GM10248 (cell line): ENCODE measurements around the gene FASN.

Experiments
- CTCF ChIA-PET: fragments of 300-600 bp; sonication (Branson Sonifier 250); formaldehyde crosslinking; extraction: SDS; loops from one replicate; lab custom pipeline; 2021; ENCODE audit warnings: antibody characterized with exemption; lab: Yijun Ruan, JAX
- POLR2A ChIA-PET: fragments of 350-650 bp; sonication (Branson Sonifier 250); formaldehyde crosslinking; extraction: SDS; loops from one replicate; lab custom pipeline; 2020; ENCODE audit warnings: antibody characterized with exemption; lab: Yijun Ruan, JAX
- DNase-seq: peaks from one replicate; pipeline ENCODE4 v3.0.0; 2012; ENCODE audit errors: extremely low spot score
- TF ChIP-seq, protein P1 (sequence below): IDR thresholded peaks from 2 replicates; pipeline ENCODE4 v1.5.1; 2012; ENCODE audit warnings: mild to moderate bottlenecking, low read depth; ENCODE audit errors: extremely low read depth, missing control alignments, control extremely low read depth

Gene FASN

DNA sequence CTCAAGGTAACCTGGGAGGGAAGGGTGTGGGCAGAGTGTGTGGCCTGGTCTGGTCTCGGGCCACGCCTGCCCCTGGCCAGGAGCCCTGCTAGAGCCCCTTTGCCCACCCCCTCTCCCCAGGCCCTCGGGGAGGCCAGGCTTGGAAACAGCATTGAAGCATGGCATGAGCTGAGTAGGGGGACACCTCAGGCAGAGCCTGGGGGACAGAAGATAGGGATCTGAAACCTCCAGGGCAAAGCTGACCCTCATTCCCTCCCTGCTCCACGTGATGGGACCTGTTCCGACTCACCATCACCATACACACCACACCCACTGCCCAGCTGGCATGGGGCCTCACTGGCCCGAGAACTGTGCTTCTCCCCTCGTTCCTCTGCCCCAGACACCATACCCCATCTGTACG, 48.9 kb downstream of the FASN start:
- TF ChIP-seq, protein P1, sequence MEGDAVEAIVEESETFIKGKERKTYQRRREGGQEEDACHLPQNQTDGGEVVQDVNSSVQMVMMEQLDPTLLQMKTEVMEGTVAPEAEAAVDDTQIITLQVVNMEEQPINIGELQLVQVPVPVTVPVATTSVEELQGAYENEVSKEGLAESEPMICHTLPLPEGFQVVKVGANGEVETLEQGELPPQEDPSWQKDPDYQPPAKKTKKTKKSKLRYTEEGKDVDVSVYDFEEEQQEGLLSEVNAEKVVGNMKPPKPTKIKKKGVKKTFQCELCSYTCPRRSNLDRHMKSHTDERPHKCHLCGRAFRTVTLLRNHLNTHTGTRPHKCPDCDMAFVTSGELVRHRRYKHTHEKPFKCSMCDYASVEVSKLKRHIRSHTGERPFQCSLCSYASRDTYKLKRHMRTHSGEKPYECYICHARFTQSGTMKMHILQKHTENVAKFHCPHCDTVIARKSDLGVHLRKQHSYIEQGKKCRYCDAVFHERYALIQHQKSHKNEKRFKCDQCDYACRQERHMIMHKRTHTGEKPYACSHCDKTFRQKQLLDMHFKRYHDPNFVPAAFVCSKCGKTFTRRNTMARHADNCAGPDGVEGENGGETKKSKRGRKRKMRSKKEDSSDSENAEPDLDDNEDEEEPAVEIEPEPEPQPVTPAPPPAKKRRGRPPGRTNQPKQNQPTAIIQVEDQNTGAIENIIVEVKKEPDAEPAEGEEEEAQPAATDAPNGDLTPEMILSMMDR = no peak
- no peak for DNase-seq
- POLR2A ChIA-PET = interaction anchor here (1.8 kb wide), 1 partner anchor 11 kb away, joined by 5 read pairs; the partner anchor contains the start of gene DCXR
- CTCF ChIA-PET = interaction anchor here (2.6 to 3.0 kb wide), 2 partner anchors 11 to 19 kb away, joined by 14 to 15 read pairs; partner anchors contain the start of genes DCXR and RAC3

DNA sequence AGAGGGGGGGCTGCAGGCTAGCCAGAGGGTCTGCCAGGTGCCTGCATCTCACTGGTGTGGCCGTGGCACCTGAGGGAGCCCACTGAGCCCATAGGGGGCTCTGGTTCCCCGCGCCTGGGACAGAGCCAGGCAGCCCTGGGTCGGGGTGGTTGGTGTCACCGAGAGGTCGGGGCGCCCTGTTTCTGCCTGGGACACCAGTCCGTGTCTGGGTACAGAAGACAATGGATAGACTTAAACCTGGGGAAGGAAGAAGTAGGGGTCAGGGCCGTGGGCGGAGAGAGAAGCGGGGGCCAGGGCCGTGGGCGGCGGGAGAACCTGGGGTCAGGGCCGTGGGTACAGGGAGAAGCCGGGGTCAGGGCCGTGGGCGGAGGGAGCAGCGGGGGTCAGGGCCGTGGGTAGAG, 49.5 kb downstream of the FASN start:
- ChIA-PET CTCF (interaction anchor here (2.6 to 3.0 kb wide), 2 partner anchors 11 to 18 kb away, joined by 14 to 15 read pairs; partner anchors contain the start of genes DCXR and RAC3), POLR2A (interaction anchor here (1.8 kb wide), 1 partner anchor 11 kb away, joined by 5 read pairs; the partner anchor contains the start of gene DCXR)
- no peak for DNase-seq
- TF ChIP-seq, protein P1 = no peak

DNA sequence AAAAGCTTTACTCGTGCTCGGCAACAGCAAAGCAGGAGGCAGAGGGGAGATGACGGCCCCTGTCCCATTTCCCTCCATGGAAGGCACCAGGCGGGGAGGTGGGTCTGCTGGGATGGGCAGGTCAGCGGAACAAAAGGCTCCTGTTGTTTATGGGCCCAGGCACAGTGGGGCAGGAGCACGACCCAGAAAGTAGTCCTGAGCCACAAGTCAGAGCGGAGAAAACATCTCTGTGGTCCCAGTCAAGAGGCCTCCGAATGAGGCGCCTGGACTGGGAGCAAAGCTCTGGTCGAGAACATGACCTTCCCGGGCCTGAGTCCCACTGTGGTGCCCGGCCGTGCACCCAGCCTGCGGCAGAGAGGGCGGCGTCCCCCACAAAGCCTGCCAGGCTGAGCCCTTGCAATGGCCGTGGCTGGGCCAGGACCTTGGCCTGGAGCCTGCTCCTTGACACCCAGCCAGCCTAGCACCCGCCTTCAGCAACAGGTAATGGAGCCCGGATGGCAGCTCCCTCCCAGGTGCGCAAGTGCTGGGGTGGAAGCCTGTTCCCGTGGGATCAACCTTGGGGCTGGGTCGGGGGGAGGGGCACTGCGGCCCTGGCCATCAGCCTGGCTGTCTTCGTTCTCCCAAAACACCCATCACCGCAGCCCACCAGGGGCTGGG, 50.0 kb downstream of the FASN start:
- no peak for DNase-seq
- TF ChIP-seq, protein P1 = no peak
- POLR2A ChIA-PET = no interaction called here
- CTCF ChIA-PET = no interaction called here

DNA sequence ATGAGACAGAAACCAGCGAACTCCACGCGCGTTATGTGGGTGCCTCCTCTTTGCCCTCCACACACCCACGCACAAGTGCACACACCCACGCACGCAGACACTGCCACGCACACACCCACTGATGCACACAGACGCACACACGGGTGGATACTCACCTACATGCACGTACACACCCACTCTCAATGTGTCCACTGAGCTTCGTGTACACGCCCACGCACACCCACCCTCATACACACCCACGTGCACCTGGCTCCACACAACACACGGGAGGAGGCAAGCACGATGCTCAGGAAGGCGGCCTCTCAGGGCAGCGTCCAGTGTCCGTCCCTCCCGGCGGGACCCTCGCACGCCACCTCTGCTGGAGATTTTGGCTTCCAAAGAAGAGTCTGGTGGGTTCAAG, 50.7 kb downstream of the FASN start:
- no peak for DNase-seq
- ChIA-PET POLR2A (no interaction called here), CTCF (interaction anchor here (1.0 kb wide), 1 partner anchor 10 kb away, joined by 3 read pairs; the partner anchor contains the start of gene DCXR)
- TF ChIP-seq, protein P1 = no peak

DNA sequence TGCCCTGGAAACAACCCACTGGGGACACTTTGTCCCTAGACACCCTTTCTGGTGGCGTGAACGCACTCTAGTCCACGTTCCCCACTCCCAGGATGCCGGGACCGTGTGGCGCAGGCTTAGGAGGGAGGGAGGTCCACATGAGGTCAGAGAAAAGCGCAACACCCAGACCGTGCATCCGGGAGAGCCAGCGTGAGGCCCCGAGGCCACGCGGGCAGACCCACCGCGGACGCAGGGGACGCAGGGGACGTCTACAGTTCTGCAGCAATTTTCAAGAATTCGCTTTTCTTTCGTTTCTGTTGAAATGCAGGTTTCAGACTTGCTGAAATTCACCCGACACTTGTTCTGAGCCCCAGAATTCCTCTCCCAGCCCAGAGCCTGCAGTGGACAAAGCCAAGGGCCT, 51.1 kb downstream of the FASN start:
- DNase-seq = no peak
- CTCF ChIA-PET = interaction anchor here (1.0 kb wide), 1 partner anchor 10 kb away, joined by 3 read pairs; the partner anchor contains the start of gene DCXR
- POLR2A ChIA-PET = no interaction called here
- TF ChIP-seq, protein P1 = no peak

DNA sequence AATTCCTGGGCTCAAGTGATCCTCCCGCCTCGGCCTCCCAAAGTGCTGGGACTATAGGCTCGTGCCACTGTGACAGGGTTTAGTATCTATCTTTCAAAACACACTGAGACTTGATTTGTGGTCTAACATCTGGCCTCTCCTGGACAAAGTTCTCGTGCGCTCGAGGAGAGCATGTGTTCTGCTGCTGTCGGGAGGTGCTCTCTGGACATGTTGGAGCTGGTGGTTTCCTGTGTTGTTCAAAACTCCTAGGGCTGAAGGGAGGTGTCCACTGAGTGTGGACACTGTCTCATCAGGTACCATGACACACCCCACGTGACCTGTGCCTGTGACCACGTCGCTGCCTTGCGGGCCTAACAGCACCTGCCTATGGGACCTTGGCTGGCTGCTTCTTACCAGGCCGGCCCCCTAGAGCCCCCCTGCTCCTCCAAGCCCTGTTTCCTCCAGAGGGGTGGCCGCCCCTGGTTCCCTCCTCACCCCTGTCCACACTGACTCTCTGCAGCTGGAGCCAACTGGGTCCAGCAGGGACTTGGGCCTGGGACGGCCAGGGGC, 52.0 kb downstream of the FASN start:
- TF ChIP-seq, protein P1 = no peak
- ChIA-PET CTCF (no interaction called here), POLR2A (no interaction called here)
- DNase-seq = no peak
